GM12864 (cell line): ENCODE measurements around the gene P2RX5.

ENCODE experiments used
- DNase-seq: peaks from one replicate; pipeline ENCODE4 v3.0.0-alpha.2; 2011; ENCODE audit warnings: low read depth
- H3K4me3 ChIP-seq: 2 replicates; pipeline ENCODE4 v1.5.1; 2011; ENCODE audit warnings: mild to moderate bottlenecking, low read depth, low read length, control low read depth
- TF ChIP-seq, protein P1 (sequence below): IDR thresholded peaks from 2 replicates; pipeline ENCODE4 v1.5.1; 2011; ENCODE audit warnings: low read depth, mild to moderate bottlenecking, moderate library complexity, low read length, control low read depth, inconsistent platforms; ENCODE audit errors: missing control alignments

P2RX5 gene

GRCh38 chr17:3672571-3672970, 23.4 kb downstream of the P2RX5 start:
- no peak overlapping the region for H3K4me3 ChIP-seq
- no peak for DNase-seq
- TF ChIP-seq, protein P1, sequence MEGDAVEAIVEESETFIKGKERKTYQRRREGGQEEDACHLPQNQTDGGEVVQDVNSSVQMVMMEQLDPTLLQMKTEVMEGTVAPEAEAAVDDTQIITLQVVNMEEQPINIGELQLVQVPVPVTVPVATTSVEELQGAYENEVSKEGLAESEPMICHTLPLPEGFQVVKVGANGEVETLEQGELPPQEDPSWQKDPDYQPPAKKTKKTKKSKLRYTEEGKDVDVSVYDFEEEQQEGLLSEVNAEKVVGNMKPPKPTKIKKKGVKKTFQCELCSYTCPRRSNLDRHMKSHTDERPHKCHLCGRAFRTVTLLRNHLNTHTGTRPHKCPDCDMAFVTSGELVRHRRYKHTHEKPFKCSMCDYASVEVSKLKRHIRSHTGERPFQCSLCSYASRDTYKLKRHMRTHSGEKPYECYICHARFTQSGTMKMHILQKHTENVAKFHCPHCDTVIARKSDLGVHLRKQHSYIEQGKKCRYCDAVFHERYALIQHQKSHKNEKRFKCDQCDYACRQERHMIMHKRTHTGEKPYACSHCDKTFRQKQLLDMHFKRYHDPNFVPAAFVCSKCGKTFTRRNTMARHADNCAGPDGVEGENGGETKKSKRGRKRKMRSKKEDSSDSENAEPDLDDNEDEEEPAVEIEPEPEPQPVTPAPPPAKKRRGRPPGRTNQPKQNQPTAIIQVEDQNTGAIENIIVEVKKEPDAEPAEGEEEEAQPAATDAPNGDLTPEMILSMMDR = no peak

- no peak for DNase-seq
- TF ChIP-seq, protein P1 = no peak
- H3K4me3 ChIP-seq = peak overlapping the region; percentile 89
Observed at GRCh38 chr17:3669548-3669947, 26.4 kb downstream of the P2RX5 start.

DNA sequence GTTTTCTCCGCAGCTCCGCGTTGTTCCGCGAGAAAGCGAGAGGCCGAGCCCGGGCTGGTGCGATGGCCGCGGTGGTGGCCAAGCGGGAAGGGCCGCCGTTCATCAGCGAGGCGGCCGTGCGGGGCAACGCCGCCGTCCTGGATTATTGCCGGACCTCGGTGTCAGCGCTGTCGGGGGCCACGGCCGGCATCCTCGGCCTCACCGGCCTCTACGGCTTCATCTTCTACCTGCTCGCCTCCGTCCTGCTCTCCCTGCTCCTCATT, 26.9 kb downstream of the P2RX5 start:
- DNase-seq = no peak
- TF ChIP-seq, protein P1 = no peak
- H3K4me3 ChIP-seq = peak overlapping the region; percentile 89

DNA sequence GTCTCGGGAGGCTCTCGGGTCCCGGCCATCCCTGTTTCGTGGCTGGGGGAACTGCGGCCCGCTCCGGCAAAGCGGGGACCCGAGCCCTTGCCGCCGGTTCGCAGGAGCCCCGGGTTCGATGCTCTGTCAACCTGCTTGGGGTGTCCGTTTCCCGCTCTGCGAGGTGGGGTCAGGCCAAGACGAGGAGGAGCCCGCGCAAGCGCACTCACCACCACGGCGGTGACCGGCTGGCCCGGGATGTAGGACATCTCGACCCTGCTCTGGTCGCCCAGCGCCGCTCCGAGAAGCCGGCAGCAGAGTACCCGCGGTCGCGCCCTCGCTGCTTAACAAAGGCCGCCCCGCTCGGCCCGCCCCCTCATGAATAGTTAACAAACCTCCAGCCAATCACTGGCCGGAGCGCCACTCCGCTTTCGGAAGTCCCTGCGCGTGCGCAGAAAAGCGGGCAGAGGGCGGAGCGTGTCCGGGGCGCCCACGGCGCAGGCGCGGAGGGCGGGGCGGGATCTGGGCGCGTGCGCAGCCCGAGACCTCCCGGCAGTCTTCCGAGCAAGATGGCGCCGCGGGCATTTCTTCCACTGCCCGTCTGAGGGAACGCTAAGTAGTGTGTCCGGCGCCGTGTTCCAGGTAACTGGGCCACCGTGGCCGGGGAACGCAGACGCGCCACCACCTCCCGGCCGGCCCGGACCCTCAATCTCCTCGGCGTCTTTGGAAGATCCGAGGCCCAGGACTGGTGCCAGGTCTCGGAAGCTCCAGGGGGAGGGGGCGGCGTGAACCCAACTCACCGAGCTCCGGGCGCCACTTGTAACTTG, 27.5 kb downstream of the P2RX5 start, which contains the start of the genes EMC6 and TAX1BP3:
TSS of gene EMC6 (plus strand) at position 534 of the 806 bp plus-strand sequence. CDS start 335 bp downstream, outside the sequence.
TSS of gene TAX1BP3 (minus strand) at position 300 of the 806 bp plus-strand sequence. CDS start at position 248, 52 bp downstream.
- peak; percentile 81 for DNase-seq
- H3K4me3 ChIP-seq = peak within 1 kb of the TSS; percentile 89
- TF ChIP-seq, protein P1 = no peak

GRCh38 chr17:3667366-3668278, 28.3 kb downstream of the P2RX5 start:
- no peak for DNase-seq
- H3K4me3 ChIP-seq = peak overlapping the region; percentile 89
- TF ChIP-seq, protein P1 = no peak

DNA sequence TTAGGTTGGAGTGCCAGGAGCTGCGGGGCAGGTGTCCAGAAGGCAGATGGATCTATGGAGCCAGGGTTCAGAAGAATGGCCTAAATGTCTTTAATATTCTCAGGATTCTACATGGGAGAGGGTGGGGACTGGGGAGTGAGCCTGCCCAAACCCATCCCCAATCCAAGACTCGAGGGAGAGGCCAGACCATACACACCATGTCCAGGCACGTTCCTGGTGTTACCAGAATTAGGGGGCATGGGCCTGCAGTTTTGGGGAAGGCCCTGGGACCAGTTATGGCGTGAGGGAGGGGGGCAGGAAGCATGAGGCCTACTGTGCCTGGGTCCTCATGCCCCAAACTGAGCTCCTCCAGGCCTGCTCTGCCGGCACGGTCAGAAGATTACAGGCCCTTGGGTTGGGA, 29.4 kb downstream of the P2RX5 start:
- TF ChIP-seq, protein P1 = no peak
- DNase-seq = no peak
- no peak overlapping the region for H3K4me3 ChIP-seq
